ENCODE results near the gene ATP6V1F. TPM values are rescaled to one million over a fixed set of nuclear protein-coding genes. Genes with fewer than 3 reads are reported as not detected.

Gene ATP6V1F
- total RNA-seq, 1 donor from 2014 or later: 61.4 TPM

GRCh38 chr7:128869944-128870285 lies 7.3 kb downstream of the ATP6V1F start:
- peak; percentile 68 for DNase-seq (ENCODE audit: low spot score)
- Histone ChIP-seq H3K9me3 (ENCODE audit: low read depth) (no peaks in the 10 kb centered on the region), H3K27ac (no peak overlapping the region), H3F3A (ENCODE audit: low read depth) (peaks cover 30% of the 10 kb centered on the region), H3K4me3 (peak overlapping the region; percentile 82), H3K79me2 (ENCODE audit: low read depth) (no peaks in the 10 kb centered on the region), H2AFZ (replicated peaks) (peak overlapping the region; percentile 87), H3K36me3 (no peaks in the 10 kb centered on the region), H3K27me3 (peaks cover 58% of the 10 kb centered on the region), H3K9ac (peak overlapping the region; percentile 43), H3K4me2 (peak overlapping the region; percentile 99), H4K20me1 (ENCODE audit: low read depth) (peaks cover 20% of the 10 kb centered on the region), H3K4me1 (peaks cover 11% of the 10 kb centered on the region)
- TF ChIP-seq CTCF (IDR thresholded peaks at IDR 0.05) (peak; percentile 23), EZH2 (IDR thresholded peaks at IDR 0.05) (no peak)
- Mint-ChIP-seq H3K36me3 (peaks cover 8% of the 10 kb centered on the region), H3K27ac (no peak overlapping the region), H3K4me1 (peaks cover 21% of the 10 kb centered on the region), H3K9me3 (no peaks in the 10 kb centered on the region), H3K27me3 (ENCODE audit: insufficient read depth, low read depth) (peaks cover 25% of the 10 kb centered on the region), H3K4me3 (peak overlapping the region; percentile 81)

GRCh38 chr7:128871050-128871449 lies 8.4 kb downstream of the ATP6V1F start:
- no peak for DNase-seq (ENCODE audit: low spot score)
- H3K9me3 Mint-ChIP-seq: no peaks in the 10 kb centered on the region
- H3K36me3 Mint-ChIP-seq: peaks cover 2% of the 10 kb centered on the region
- Histone ChIP-seq H3K27ac (no peak overlapping the region), H3K36me3 (no peaks in the 10 kb centered on the region), H3K4me3 (no peak overlapping the region), H3K4me1 (peaks cover 11% of the 10 kb centered on the region), H3F3A (ENCODE audit: low read depth) (peaks cover 30% of the 10 kb centered on the region), H3K9me3 (ENCODE audit: low read depth) (no peaks in the 10 kb centered on the region), H3K27me3 (peaks cover 58% of the 10 kb centered on the region), H3K4me2 (no peak overlapping the region), H3K79me2 (ENCODE audit: low read depth) (no peaks in the 10 kb centered on the region), H2AFZ (replicated peaks) (no peak overlapping the region), H4K20me1 (ENCODE audit: low read depth) (peaks cover 20% of the 10 kb centered on the region), H3K9ac (no peak overlapping the region)
- H3K4me3 Mint-ChIP-seq: peak overlapping the region; percentile 58
- TF ChIP-seq EZH2 (IDR thresholded peaks at IDR 0.05): no peak
- no peak for TF ChIP-seq EZH2phosphoT487 (IDR thresholded peaks at IDR 0.05)
- TF ChIP-seq CTCF (IDR thresholded peaks at IDR 0.05): no peak
- peaks cover 25% of the 10 kb centered on the region for H3K27me3 Mint-ChIP-seq (ENCODE audit: insufficient read depth, low read depth)
- no peak overlapping the region for H3K27ac Mint-ChIP-seq
- peaks cover 21% of the 10 kb centered on the region for H3K4me1 Mint-ChIP-seq

DNA sequence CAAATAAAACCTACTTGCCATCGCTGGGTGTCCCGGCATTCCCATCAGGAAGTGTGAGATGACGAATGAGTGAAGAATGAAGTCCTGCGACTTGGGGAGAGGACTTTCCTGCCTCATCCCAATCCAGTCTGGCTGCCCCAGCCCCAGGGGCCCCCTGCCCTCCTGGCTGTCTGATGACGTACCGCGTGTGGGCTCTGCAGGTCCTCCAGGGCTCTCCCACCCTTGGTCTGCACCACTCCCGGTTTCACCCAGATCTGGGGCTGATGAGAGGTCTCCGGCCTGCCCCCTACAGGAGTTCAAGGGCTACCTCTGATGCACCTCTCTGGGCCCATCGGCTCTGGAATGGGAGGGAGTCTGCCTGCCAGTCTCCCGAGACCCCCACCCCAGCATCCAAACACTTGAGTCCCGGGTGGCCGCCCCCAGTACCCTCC lies 9.8 kb downstream of the ATP6V1F start:
- H2AFZ ChIP-seq (replicated peaks): no peak overlapping the region
- no peak for DNase-seq (ENCODE audit: low spot score)

More for the DNA sequence above, 9.8 kb downstream of the ATP6V1F start:
- H3K4me3 Mint-ChIP-seq: no peak overlapping the region
- Histone ChIP-seq H3F3A (ENCODE audit: low read depth) (peaks cover 30% of the 10 kb centered on the region), H3K27me3 (peaks cover 50% of the 10 kb centered on the region), H3K27ac (no peak overlapping the region), H3K4me1 (peaks cover 11% of the 10 kb centered on the region), H3K9me3 (ENCODE audit: low read depth) (no peaks in the 10 kb centered on the region), H3K9ac (no peak overlapping the region), H3K4me3 (no peak overlapping the region), H3K79me2 (ENCODE audit: low read depth) (no peaks in the 10 kb centered on the region), H3K36me3 (no peaks in the 10 kb centered on the region), H4K20me1 (ENCODE audit: low read depth) (peaks cover 18% of the 10 kb centered on the region), H3K4me2 (no peak overlapping the region)
- TF ChIP-seq EZH2 (IDR thresholded peaks at IDR 0.05) (no peak), EZH2phosphoT487 (IDR thresholded peaks at IDR 0.05) (no peak), CTCF (IDR thresholded peaks at IDR 0.05) (peak; percentile 29)
- peaks cover 25% of the 10 kb centered on the region for H3K27me3 Mint-ChIP-seq (ENCODE audit: insufficient read depth, low read depth)
- peaks cover 21% of the 10 kb centered on the region for H3K4me1 Mint-ChIP-seq
- no peaks in the 10 kb centered on the region for H3K36me3 Mint-ChIP-seq
- no peaks in the 10 kb centered on the region for H3K9me3 Mint-ChIP-seq
- no peak overlapping the region for H3K27ac Mint-ChIP-seq
